ENCODE data around the gene SGMS1.

GRCh38 chr10:50334273-50334672 is 289.5 kb downstream of the SGMS1 start:
- TF ChIP-seq, protein P1, sequence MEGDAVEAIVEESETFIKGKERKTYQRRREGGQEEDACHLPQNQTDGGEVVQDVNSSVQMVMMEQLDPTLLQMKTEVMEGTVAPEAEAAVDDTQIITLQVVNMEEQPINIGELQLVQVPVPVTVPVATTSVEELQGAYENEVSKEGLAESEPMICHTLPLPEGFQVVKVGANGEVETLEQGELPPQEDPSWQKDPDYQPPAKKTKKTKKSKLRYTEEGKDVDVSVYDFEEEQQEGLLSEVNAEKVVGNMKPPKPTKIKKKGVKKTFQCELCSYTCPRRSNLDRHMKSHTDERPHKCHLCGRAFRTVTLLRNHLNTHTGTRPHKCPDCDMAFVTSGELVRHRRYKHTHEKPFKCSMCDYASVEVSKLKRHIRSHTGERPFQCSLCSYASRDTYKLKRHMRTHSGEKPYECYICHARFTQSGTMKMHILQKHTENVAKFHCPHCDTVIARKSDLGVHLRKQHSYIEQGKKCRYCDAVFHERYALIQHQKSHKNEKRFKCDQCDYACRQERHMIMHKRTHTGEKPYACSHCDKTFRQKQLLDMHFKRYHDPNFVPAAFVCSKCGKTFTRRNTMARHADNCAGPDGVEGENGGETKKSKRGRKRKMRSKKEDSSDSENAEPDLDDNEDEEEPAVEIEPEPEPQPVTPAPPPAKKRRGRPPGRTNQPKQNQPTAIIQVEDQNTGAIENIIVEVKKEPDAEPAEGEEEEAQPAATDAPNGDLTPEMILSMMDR (IDR thresholded peaks at IDR 0.05) = no peak
- TF ChIP-seq EP300 (IDR thresholded peaks at IDR 0.05) (no peak), POLR2A (IDR thresholded peaks at IDR 0.05) (no peak)
